Activated B cell treated with CpG ODN at 0.5 μM for 24 hours (primary cell): ENCODE data around the gene PPP6R2. TPM values are rescaled to one million over a fixed set of nuclear protein-coding genes. Genes with fewer than 3 reads are reported as not detected.

ENCODE experiments used
- ATAC-seq: fragments of 200-7000 bp; cut with Tn5 transposase; one replicate; pipeline ENCODE4 v1.10.0; 2021; ENCODE audit warnings: low read depth, mild to moderate bottlenecking, moderate library complexity
- CTCF ChIA-PET: fragments of 350-600 bp; sonication (Branson Sonifier 250); formaldehyde crosslinking; loops from one replicate; lab custom pipeline; 2021; ENCODE audit warnings: antibody characterized with exemption; lab: Charles Lee
- POLR2A ChIA-PET: fragments of 350-600 bp; sonication (Branson Sonifier 250); formaldehyde crosslinking; loops from one replicate; lab custom pipeline; 2021; ENCODE audit warnings: antibody characterized with exemption; lab: Charles Lee
- DNase-seq: peaks from one replicate; pipeline ENCODE4 v3.0.0; 2022
- H3K27ac Mint-ChIP-seq: one replicate; pipeline ENCODE4 v1.8.0; 2020; ENCODE audit warnings: mixed read lengths
- H3K27me3 Mint-ChIP-seq: one replicate; pipeline ENCODE4 v1.8.0; 2021; ENCODE audit warnings: mixed read lengths
- H3K36me3 Mint-ChIP-seq: one replicate; pipeline ENCODE4 v1.8.0; 2021; ENCODE audit warnings: low read depth, mixed read lengths
- H3K4me1 Mint-ChIP-seq: one replicate; pipeline ENCODE4 v1.8.0; 2021; ENCODE audit warnings: mixed read lengths
- H3K4me3 Mint-ChIP-seq: one replicate; pipeline ENCODE4 v1.8.0; 2020; ENCODE audit warnings: mild to moderate bottlenecking, mixed read lengths
- H3K9me3 Mint-ChIP-seq: one replicate; pipeline ENCODE4 v1.8.0; 2020; ENCODE audit warnings: mixed read lengths
- intact Hi-C: fragments of 100-400 bp; cut with micrococcal nuclease; formaldehyde crosslinking; loops from one replicate; pipeline ENCODE4 v1.15.1; 2024
- total RNA-seq: library from RNA; stranded (reverse); gene quantifications from 2 replicates; pipeline ENCODE4 v1.2.3, GENCODE V29; 2022
- TF ChIP-seq, protein P1 (sequence below): fragments of 200-600 bp; IDR thresholded peaks from one replicate; pipeline ENCODE4 v1.8.0; 2022; ENCODE audit warnings: antibody characterized with exemption, mild to moderate bottlenecking

PPP6R2 gene
- total RNA-seq, 1 donor from 2014 or later, result 77.3 TPM

DNA sequence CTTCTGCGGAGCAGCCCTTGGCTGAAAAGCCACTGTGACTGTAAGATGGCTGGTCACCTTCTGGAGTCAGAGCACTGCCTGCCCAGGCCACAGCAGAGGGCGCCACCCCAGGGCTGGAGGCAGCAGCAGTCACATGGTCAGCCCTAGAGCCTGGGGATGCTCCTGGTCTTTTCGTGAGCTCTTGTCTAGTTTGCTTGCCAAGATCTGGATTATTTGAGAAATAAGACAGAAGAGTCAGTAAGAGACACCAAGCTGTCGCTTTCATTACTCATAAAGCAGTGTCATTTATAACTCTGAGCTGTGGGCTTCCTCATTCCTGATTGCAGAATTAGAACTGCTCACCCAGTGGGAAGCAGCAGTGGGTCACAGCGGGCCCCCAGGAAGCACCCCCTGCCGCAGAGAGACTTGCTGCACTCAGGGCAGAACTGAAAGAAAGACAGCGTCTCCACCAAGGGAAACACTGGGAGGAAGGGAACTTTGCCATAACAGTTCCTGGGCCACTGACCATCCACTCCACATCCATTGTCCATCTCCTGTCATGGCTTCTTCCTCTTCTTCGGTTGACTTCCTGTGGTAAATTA, 56.7 kb downstream of the PPP6R2 start:
- Mint-ChIP-seq H3K27me3 (no peaks in the 10 kb centered on the region), H3K9me3 (no peaks in the 10 kb centered on the region), H3K4me1 (peaks cover 49% of the 10 kb centered on the region), H3K36me3 (peaks cover 29% of the 10 kb centered on the region), H3K27ac (peak overlapping the region; percentile 64), H3K4me3 (peak overlapping the region; percentile 35)
- ChIA-PET POLR2A (interaction anchor here (1.4 kb wide), 1 partner anchor 156 kb away, joined by 4 read pairs; no protein-coding TSS in a partner anchor), CTCF (interaction anchor here (0.7 to 2.0 kb wide), 4 partner anchors 98 to 221 kb away, joined by 3 to 12 read pairs (median 4); partner anchors contain the start of genes LMF2, NCAPH2 and SCO2)
- ATAC-seq, result peak; percentile 69
- intact Hi-C loops, result loop anchor here (2.0 to 5.0 kb wide), 3 partner anchors 72 to 221 kb away; no protein-coding TSS in a partner anchor
- DNase-seq, result no peak
- TF ChIP-seq, protein P1, sequence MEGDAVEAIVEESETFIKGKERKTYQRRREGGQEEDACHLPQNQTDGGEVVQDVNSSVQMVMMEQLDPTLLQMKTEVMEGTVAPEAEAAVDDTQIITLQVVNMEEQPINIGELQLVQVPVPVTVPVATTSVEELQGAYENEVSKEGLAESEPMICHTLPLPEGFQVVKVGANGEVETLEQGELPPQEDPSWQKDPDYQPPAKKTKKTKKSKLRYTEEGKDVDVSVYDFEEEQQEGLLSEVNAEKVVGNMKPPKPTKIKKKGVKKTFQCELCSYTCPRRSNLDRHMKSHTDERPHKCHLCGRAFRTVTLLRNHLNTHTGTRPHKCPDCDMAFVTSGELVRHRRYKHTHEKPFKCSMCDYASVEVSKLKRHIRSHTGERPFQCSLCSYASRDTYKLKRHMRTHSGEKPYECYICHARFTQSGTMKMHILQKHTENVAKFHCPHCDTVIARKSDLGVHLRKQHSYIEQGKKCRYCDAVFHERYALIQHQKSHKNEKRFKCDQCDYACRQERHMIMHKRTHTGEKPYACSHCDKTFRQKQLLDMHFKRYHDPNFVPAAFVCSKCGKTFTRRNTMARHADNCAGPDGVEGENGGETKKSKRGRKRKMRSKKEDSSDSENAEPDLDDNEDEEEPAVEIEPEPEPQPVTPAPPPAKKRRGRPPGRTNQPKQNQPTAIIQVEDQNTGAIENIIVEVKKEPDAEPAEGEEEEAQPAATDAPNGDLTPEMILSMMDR, result no peak

DNA sequence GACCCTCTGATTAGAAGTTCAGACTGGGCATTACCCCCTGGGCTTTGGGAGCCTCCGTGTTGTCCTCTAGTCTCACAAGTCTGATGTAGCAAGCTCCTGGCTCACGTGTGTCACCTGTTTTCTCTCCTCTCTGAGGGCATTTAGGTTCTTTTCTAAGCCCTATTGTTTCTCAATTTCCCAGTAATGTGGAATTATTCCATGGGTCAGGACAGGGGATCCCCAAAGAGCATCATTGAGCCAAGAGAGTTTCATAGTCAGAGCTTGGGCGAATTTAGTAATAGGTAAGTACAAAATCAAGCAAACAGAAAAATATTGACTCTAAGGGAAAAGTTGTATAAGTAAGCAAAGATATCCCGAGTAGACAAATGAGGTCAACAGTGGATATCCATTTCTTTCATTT, 57.3 kb downstream of the PPP6R2 start:
- Mint-ChIP-seq H3K4me3 (no peak overlapping the region), H3K9me3 (no peaks in the 10 kb centered on the region), H3K4me1 (peaks cover 47% of the 10 kb centered on the region), H3K27ac (peak overlapping the region; percentile 64), H3K36me3 (peaks cover 26% of the 10 kb centered on the region), H3K27me3 (no peaks in the 10 kb centered on the region)
- TF ChIP-seq, protein P1, result no peak
- no peak for ATAC-seq
- CTCF ChIA-PET, result interaction anchor here (0.7 to 2.0 kb wide), 4 partner anchors 98 to 221 kb away, joined by 3 to 12 read pairs (median 4); partner anchors contain the start of genes LMF2, NCAPH2 and SCO2
- no peak for DNase-seq
- intact Hi-C loops, result loop anchor here (5.0 kb wide), 1 partner anchor 72 kb away; no protein-coding TSS in a partner anchor
- POLR2A ChIA-PET, result interaction anchor here (1.4 kb wide), 1 partner anchor 156 kb away, joined by 4 read pairs; no protein-coding TSS in a partner anchor

DNA sequence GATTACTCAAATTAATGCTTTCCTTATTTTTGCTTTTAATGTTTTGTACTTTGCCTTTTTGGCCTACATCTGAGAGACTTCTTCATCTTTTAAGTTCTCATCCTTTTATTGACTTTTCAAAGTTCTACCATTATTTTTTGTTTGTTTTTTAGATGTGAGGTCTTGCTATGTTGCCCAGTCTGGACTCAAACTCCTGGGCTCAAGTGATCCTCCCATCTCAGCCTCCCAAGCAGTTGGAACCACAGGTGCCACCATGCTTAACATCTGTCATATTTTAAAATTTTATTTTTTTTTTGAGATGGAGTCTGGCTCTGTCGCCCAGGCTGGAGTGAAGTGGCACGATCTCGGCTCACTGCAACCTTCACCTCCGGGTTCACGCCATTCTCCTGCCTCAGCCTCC, 57.8 kb downstream of the PPP6R2 start:
- TF ChIP-seq, protein P1, result no peak
- CTCF ChIA-PET, result no interaction called here
- H3K36me3 Mint-ChIP-seq, result peaks cover 26% of the 10 kb centered on the region
- H3K27me3 Mint-ChIP-seq, result no peaks in the 10 kb centered on the region
- POLR2A ChIA-PET, result no interaction called here
- no peaks in the 10 kb centered on the region for H3K9me3 Mint-ChIP-seq
- H3K4me1 Mint-ChIP-seq, result peaks cover 47% of the 10 kb centered on the region
- no peak overlapping the region for H3K27ac Mint-ChIP-seq
- no peak overlapping the region for H3K4me3 Mint-ChIP-seq
- DNase-seq, result no peak
- intact Hi-C loops, result loop anchor here (5.0 kb wide), 1 partner anchor 71 kb away; no protein-coding TSS in a partner anchor
- no peak for ATAC-seq

DNA sequence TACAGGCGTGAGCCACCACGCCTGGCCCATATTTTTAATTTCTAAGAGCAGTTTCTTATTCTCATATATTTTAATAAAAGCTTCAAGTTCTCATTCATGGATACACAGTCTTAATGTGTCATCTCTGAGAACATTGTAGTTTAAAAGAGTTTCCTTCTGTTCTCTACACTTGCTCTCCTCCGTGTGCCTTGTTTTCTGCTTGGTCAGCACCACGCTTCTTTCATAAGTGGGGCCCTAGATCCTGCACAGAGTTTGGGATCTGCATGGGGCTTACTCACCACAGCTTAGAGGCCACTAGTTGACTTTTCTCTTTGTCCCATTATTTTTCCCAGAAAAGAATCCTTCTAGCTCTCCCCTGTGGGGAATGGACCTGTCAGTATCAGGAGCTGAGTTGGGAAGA, 58.8 kb downstream of the PPP6R2 start:
- Mint-ChIP-seq H3K9me3 (no peaks in the 10 kb centered on the region), H3K4me3 (no peak overlapping the region)

More for the DNA sequence above, 58.8 kb downstream of the PPP6R2 start:
- Mint-ChIP-seq H3K27me3 (no peaks in the 10 kb centered on the region), H3K4me1 (peaks cover 42% of the 10 kb centered on the region), H3K36me3 (peaks cover 29% of the 10 kb centered on the region), H3K27ac (no peak overlapping the region)
- ChIA-PET CTCF (interaction anchor here (1.2 kb wide), 1 partner anchor 219 kb away, joined by 4 read pairs; no protein-coding TSS in a partner anchor), POLR2A (no interaction called here)
- DNase-seq, result no peak
- intact Hi-C loops, result loop anchor here (5.0 kb wide), 1 partner anchor 70 kb away; no protein-coding TSS in a partner anchor
- TF ChIP-seq, protein P1, result no peak
- ATAC-seq, result no peak
